HL-60 (cell line): ENCODE measurements around the gene TECRL.

Experiments
- DNase-seq, 2 experiments: peaks; one replicate each; pipeline ENCODE4 v3.0.0-alpha.2; 2010 to 2020; ENCODE audit warnings: low read depth in 1 of 2, low spot score in 1 of 2
- H3K27ac ChIP-seq: fragments of 250-450 bp; sonication (Bioruptor Pico); replicated peaks from 2 replicates; pipeline ENCODE4 v1.5.1; 2020; ENCODE audit warnings: mild to moderate bottlenecking, moderate library complexity
- H3K27me3 ChIP-seq: fragments of 250-450 bp; sonication (Bioruptor Pico); 2 replicates; pipeline ENCODE4 v1.5.1; 2021; ENCODE audit warnings: mild to moderate bottlenecking, moderate library complexity; ENCODE audit not compliant: insufficient read depth, poor library complexity, severe bottlenecking
- H3K4me3 ChIP-seq: replicated peaks from 2 replicates; pipeline ENCODE4 v1.5.1; 2011; ENCODE audit warnings: mild to moderate bottlenecking, control low read depth, low read length; ENCODE audit not compliant: insufficient read depth
- GABPA ChIP-seq: IDR thresholded peaks from 2 replicates; pipeline ENCODE4 v1.6.1; 2012; ENCODE audit warnings: low read depth
- POLR2AphosphoS5 ChIP-seq: IDR thresholded peaks from 2 replicates; pipeline ENCODE4 v1.6.1; 2012; ENCODE audit warnings: low read depth
- REST ChIP-seq: IDR thresholded peaks from 2 replicates; pipeline ENCODE4 v1.6.1; 2012; ENCODE audit warnings: low read depth; ENCODE audit not compliant: insufficient replicate concordance
- SPI1 ChIP-seq: IDR thresholded peaks from 2 replicates; pipeline ENCODE4 v1.6.1; 2012; ENCODE audit warnings: low read depth, mild to moderate bottlenecking, borderline replicate concordance
- TF ChIP-seq, protein P1 (sequence below): IDR thresholded peaks from one replicate; pipeline ENCODE4 v1.5.1; 2011; ENCODE audit warnings: low read length, control low read depth, inconsistent platforms; ENCODE audit not compliant: insufficient read depth

TECRL gene

DNA sequence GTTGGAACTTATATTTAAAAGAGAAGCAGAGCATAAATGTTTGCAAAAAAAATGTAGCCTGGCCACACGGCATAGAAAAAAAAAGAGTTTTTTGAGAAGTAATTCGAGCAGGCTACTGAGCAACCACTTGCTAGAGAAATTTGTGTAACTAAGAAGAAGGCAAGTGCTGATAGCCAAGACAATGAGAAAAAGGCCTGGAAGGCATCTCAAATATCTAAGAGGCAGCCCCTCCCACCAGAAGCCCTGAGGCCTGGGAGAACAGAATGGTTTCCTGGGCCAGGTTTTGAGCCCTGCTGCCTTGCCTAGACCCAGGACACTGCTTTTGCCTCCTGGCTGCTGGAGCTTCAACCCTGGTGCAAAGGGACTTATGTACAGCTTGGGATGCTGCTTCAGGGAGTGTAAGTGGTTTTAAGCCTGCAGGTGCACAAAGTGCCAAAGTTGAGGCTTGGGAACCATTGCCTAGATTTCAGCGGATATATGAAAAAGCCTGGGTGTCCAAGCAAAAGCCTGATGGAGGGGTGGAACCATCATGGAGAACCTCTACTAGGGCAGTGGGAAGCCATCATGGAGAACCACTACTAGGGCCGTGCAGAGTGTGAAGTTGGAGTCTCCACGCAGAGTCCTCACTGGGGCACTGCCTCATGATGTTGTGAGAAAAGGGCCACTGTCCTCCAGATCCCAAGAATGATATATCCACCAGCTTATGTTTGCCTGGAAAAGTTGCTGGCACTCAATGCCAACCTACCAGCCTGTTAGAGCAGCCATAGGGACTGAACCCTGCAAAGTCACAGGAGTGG, 9.7 kb downstream of the TECRL start:
- no peak for TF ChIP-seq REST
- TF ChIP-seq GABPA = no peak
- TF ChIP-seq, protein P1, sequence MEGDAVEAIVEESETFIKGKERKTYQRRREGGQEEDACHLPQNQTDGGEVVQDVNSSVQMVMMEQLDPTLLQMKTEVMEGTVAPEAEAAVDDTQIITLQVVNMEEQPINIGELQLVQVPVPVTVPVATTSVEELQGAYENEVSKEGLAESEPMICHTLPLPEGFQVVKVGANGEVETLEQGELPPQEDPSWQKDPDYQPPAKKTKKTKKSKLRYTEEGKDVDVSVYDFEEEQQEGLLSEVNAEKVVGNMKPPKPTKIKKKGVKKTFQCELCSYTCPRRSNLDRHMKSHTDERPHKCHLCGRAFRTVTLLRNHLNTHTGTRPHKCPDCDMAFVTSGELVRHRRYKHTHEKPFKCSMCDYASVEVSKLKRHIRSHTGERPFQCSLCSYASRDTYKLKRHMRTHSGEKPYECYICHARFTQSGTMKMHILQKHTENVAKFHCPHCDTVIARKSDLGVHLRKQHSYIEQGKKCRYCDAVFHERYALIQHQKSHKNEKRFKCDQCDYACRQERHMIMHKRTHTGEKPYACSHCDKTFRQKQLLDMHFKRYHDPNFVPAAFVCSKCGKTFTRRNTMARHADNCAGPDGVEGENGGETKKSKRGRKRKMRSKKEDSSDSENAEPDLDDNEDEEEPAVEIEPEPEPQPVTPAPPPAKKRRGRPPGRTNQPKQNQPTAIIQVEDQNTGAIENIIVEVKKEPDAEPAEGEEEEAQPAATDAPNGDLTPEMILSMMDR = no peak
- no peak for TF ChIP-seq POLR2AphosphoS5
- TF ChIP-seq SPI1 = no peak
- no peak for DNase-seq
- H3K4me3 ChIP-seq = no peak overlapping the region
- H3K27ac ChIP-seq = no peak overlapping the region
- no peaks in the 10 kb centered on the region for H3K27me3 ChIP-seq

- no peak for TF ChIP-seq POLR2AphosphoS5
- TF ChIP-seq, protein P1 = no peak
- no peak for TF ChIP-seq REST
- TF ChIP-seq GABPA = no peak
- TF ChIP-seq SPI1 = no peak
- Histone ChIP-seq H3K4me3 (no peak overlapping the region), H3K27me3 (no peaks in the 10 kb centered on the region), H3K27ac (no peak overlapping the region)
- no peak for DNase-seq
These were observed 14.8 kb downstream of the TECRL start for GRCh38 chr4:64394469-64394868.

DNA sequence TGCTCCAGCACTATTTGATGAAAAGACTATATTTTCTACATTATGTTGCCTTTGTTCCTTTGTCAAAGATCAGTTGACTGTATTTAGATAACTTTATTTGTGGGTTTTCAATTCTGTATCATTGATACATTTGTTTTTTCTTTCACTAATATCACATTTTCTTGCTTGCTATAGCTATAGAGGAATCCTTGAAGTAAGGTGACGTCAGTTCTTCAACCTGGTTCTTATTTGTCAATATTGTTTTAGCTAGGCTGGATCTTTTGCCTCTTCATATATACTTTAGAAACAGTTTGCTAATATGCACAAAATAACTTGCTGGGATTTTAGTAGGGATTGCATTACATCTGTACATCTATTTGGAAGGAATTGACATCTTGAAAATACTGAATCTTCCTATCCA, 21.0 kb downstream of the TECRL start:
- no peak overlapping the region for H3K27ac ChIP-seq
- no peak overlapping the region for H3K4me3 ChIP-seq
- TF ChIP-seq, protein P1 = no peak
- TF ChIP-seq POLR2AphosphoS5 (no peak), GABPA (no peak), REST (no peak), SPI1 (no peak)
- no peak for DNase-seq
- no peaks in the 10 kb centered on the region for H3K27me3 ChIP-seq
